Esophagus muscularis mucosa (tissue), 4 donors: ENCODE results near the gene IER3. TPM values are rescaled to one million over a fixed set of nuclear protein-coding genes. Genes with fewer than 3 reads are reported as not detected.
A peak's percentile ranks its signal among the peaks of the same experiment; 100 is the strongest.

Source experiments
- DNase-seq: peaks from one replicate; pipeline ENCODE4 v3.0.0-alpha.2; 2017; ENCODE audit errors: extremely low spot score
- H3K27ac ChIP-seq, 4 donors: fragments of 200-600 bp; sonication (generic); replicated peaks in 1 of 4; 1 replicate in 3 of 4; 2 replicates in 1 of 4; pipeline ENCODE4 v1.5.1; 2016 to 2019; ENCODE audit warnings: mild to moderate bottlenecking in 1 of 4
- H3K27me3 ChIP-seq, 4 donors: fragments of 200-600 bp; sonication (generic); one replicate each; pipeline versions ENCODE4 v1.5.1 to v1.6.0; 2016 to 2019
- H3K36me3 ChIP-seq, 4 donors: fragments of 200-600 bp; sonication (generic); one replicate each; pipeline ENCODE4 v1.5.1; 2016 to 2019
- H3K4me1 ChIP-seq, 4 donors: fragments of 200-600 bp; sonication (generic); one replicate each; pipeline ENCODE4 v1.5.1; 2016 to 2019
- H3K4me3 ChIP-seq, 4 donors: fragments of 200-600 bp; sonication (generic); 1 replicate in 2 of 4; 2 replicates in 2 of 4; pipeline ENCODE4 v1.5.1; 2016 to 2019; ENCODE audit warnings: mild to moderate bottlenecking in 4 of 4, moderate library complexity in 1 of 4
- H3K9me3 ChIP-seq, 4 donors: fragments of 200-600 bp; sonication (generic); 1 replicate in 3 of 4; 2 replicates in 1 of 4; pipeline ENCODE4 v1.5.1; 2016 to 2019
- CTCF ChIP-seq, 3 experiments: fragments of 200-600 bp in 2 of 3; fragments of 450-650 bp in 1 of 3; sonication (generic) in 2 of 3; IDR thresholded peaks; one replicate each; pipeline ENCODE4 v1.5.1; 2017 to 2019; ENCODE audit warnings: antibody characterized with exemption in 3 of 3, mild to moderate bottlenecking in 2 of 3, moderate library complexity in 1 of 3
- EP300 ChIP-seq: sonication (generic); formaldehyde crosslinking; IDR thresholded peaks from one replicate; pipeline ENCODE4 v1.6.1; 2017; ENCODE audit warnings: antibody characterized with exemption
- POLR2A ChIP-seq: fragments of 450-650 bp; IDR thresholded peaks from one replicate; pipeline ENCODE4 v1.6.1; 2017; ENCODE audit warnings: antibody characterized with exemption, moderate library complexity, mild to moderate bottlenecking, low read depth
- POLR2AphosphoS5 ChIP-seq, 2 donors: sonication (generic); formaldehyde crosslinking; IDR thresholded peaks; one replicate each; pipeline ENCODE4 v1.6.1; 2017; ENCODE audit warnings: antibody characterized with exemption in 2 of 2
- WGBS: methylation state at CpG from one replicate; pipeline ENCODE4 v1.1.5; 2018; 5-methylcytosine and 5-hydroxymethylcytosine counted together
- intact Hi-C: fragments of 100-400 bp; cut with DNase I; formaldehyde crosslinking; loops from one replicate; pipeline ENCODE4 v1.15.1; 2023
- total RNA-seq, 4 donors: library from RNA; depleted of rRNA; stranded (reverse); fragments of >200 nt; gene quantifications; one replicate each; pipeline versions ENCODE4 v1.1.0 to v1.2.1, GENCODE V29; 2016

Gene IER3
- total RNA-seq, 4 donors from 2014 or later, result 8.9 to 45.4 (median 11.0) TPM

DNA sequence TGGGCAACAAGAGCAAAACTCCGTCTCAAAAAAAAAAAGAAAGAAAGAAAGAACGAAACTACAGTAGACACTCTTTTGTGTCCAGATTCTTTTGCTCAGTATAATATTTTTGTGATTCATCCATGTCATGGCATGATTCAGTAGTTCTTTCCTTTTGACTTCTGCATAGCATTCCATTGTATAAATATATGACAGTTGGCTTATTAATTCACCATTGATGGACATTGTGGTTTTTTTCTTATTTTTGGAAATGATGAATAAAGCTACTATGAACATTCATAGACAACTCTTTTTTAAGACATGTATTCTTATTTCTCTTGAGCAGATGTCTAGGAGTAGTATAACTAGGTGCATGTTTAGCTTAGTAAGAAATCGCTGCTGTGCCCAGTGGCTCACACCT, 10.3 kb upstream of the IER3 start:
- no peak for DNase-seq
- H3K4me3 ChIP-seq, result no peak overlapping the region
- peak overlapping the region in 2 of 4 donors; percentile 85 to 91 for H3K27ac ChIP-seq
- H3K27me3 ChIP-seq, result no peaks in the 10 kb centered on the region
- no peak for TF ChIP-seq EP300
- TF ChIP-seq CTCF (IDR thresholded peaks at IDR 0.05), result no peak
- no peak for TF ChIP-seq POLR2AphosphoS5 (IDR thresholded peaks at IDR 0.05)
- no peak for TF ChIP-seq POLR2A
- 74% methylated on average over 3 of the region's 3 CpGs for WGBS
- intact Hi-C loops, result no loop called here
- no peaks in the 10 kb centered on the region for H3K36me3 ChIP-seq
- H3K9me3 ChIP-seq, result no peaks in the 10 kb centered on the region
- H3K4me1 ChIP-seq, result peaks cover 31 to 64% (median 35%) of the 10 kb centered on the region in 4 donors

GRCh38 chr6:30752157-30752927, 8.0 kb upstream of the IER3 start:
- TF ChIP-seq EP300, result peak; percentile 65
- no peak for TF ChIP-seq POLR2A
- TF ChIP-seq POLR2AphosphoS5 (IDR thresholded peaks at IDR 0.05), result peak; percentile 75 to 79
- TF ChIP-seq CTCF (IDR thresholded peaks at IDR 0.05), result no peak
- peak overlapping the region in 1 of 4 donors; percentile 3 for H3K4me3 ChIP-seq
- H3K27ac ChIP-seq, result peak overlapping the region; percentile 82 to 91 (median 86)
- H3K36me3 ChIP-seq, result no peaks in the 10 kb centered on the region
- H3K27me3 ChIP-seq, result no peaks in the 10 kb centered on the region
- 18% methylated on average over 9 of the region's 12 CpGs for WGBS
- H3K9me3 ChIP-seq, result no peaks in the 10 kb centered on the region
- DNase-seq, result peak; percentile 98
- peaks cover 25 to 57% (median 34%) of the 10 kb centered on the region in 4 donors for H3K4me1 ChIP-seq
- intact Hi-C loops, result no loop called here

- Histone ChIP-seq H3K4me1 (peaks cover 25 to 57% (median 34%) of the 10 kb centered on the region in 4 donors), H3K27ac (peak overlapping the region in 1 of 4 donors; percentile 85), H3K4me3 (no peak overlapping the region), H3K9me3 (no peaks in the 10 kb centered on the region), H3K27me3 (no peaks in the 10 kb centered on the region), H3K36me3 (no peaks in the 10 kb centered on the region)
- no peak for TF ChIP-seq POLR2A
- intact Hi-C loops, result no loop called here
- DNase-seq, result no peak
Observed at GRCh38 chr6:30750379-30750668, 6.0 kb upstream of the IER3 start.

GRCh38 chr6:30749554-30750378, 5.4 kb upstream of the IER3 start:
- intact Hi-C loops, result no loop called here
- TF ChIP-seq EP300 (no peak), CTCF (IDR thresholded peaks at IDR 0.05) (no peak), POLR2A (no peak), POLR2AphosphoS5 (IDR thresholded peaks at IDR 0.05) (no peak)
- no peak for DNase-seq
- H3K36me3 ChIP-seq, result no peaks in the 10 kb centered on the region
- peak overlapping the region in 1 of 4 donors; percentile 85 for H3K27ac ChIP-seq
- 87% methylated on average over 12 of the region's 12 CpGs for WGBS
- H3K4me1 ChIP-seq, result peaks cover 25 to 62% (median 39%) of the 10 kb centered on the region in 4 donors
- H3K27me3 ChIP-seq, result no peaks in the 10 kb centered on the region
- H3K4me3 ChIP-seq, result no peak overlapping the region
- no peaks in the 10 kb centered on the region for H3K9me3 ChIP-seq

- Histone ChIP-seq H3K36me3 (no peaks in the 10 kb centered on the region), H3K4me3 (no peak overlapping the region), H3K4me1 (peaks cover 25 to 66% (median 42%) of the 10 kb centered on the region in 4 donors), H3K9me3 (no peaks in the 10 kb centered on the region), H3K27ac (no peak overlapping the region), H3K27me3 (no peaks in the 10 kb centered on the region)
- TF ChIP-seq EP300 (no peak), POLR2AphosphoS5 (IDR thresholded peaks at IDR 0.05) (no peak), POLR2A (no peak), CTCF (IDR thresholded peaks at IDR 0.05) (no peak)
- no peak for DNase-seq
- intact Hi-C loops, result no loop called here
- 81% methylated on average over 8 of the region's 8 CpGs for WGBS
Observed at GRCh38 chr6:30748851-30749540, 4.6 kb upstream of the IER3 start.
